ENCODE data around the gene DOK1. TPM values are rescaled to one million over a fixed set of nuclear protein-coding genes. Genes with fewer than 3 reads are reported as not detected.
A peak's percentile ranks its signal among the peaks of the same experiment; 100 is the strongest.

Gene DOK1
- total RNA-seq, 6 experiments from 2014 or later = 17.3 to 38.4 (median 31.5) TPM

DNA sequence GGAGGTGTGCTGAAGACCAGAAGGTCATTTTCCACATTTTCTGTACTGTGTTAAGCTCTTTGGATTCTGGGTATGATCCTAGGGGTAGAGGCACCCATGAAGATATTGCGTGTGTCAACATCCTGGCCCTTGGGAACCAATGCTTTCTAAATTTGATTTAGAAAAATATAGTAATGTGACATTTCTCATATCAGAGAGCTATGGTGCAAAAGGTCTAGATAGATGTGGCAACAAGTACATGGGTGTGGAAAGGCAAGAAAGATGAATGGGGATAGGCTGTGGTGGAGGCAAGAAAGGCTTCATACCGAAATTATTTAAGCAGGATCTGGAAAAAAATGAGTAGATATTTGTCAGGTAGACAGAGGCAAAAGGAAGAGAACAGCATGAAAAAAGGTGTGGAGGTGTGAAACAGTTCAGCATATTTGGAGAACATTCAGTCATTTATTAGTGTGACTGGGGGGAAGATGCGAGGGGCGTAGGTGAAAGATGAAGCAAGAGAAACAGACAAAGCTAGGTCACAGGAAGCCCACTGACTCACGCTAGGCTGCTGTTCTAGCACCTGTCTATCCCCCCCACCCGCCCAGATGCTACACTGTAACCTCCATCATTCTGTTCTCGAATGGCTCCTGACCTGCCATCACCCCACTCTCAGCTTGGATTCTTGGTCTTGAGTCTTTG lies 11.7 kb downstream of the DOK1 start:
- Mint-ChIP-seq H3K27me3 (ENCODE audit: insufficient read depth) (no peaks in the 10 kb centered on the region), H3K36me3 (ENCODE audit: low read depth) (no peaks in the 10 kb centered on the region), H3K4me3 (peak overlapping the region; percentile 60), H3K27ac (peak overlapping the region; percentile 64), H3K4me1 (ENCODE audit: low read depth) (peaks cover 72% of the 10 kb centered on the region), H3K9me3 (no peaks in the 10 kb centered on the region)
- DNase-seq = no peak
- TF ChIP-seq, protein P1, sequence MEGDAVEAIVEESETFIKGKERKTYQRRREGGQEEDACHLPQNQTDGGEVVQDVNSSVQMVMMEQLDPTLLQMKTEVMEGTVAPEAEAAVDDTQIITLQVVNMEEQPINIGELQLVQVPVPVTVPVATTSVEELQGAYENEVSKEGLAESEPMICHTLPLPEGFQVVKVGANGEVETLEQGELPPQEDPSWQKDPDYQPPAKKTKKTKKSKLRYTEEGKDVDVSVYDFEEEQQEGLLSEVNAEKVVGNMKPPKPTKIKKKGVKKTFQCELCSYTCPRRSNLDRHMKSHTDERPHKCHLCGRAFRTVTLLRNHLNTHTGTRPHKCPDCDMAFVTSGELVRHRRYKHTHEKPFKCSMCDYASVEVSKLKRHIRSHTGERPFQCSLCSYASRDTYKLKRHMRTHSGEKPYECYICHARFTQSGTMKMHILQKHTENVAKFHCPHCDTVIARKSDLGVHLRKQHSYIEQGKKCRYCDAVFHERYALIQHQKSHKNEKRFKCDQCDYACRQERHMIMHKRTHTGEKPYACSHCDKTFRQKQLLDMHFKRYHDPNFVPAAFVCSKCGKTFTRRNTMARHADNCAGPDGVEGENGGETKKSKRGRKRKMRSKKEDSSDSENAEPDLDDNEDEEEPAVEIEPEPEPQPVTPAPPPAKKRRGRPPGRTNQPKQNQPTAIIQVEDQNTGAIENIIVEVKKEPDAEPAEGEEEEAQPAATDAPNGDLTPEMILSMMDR (IDR thresholded peaks at IDR 0.05) = no peak

GRCh38 chr2:74566754-74567085 lies 12.2 kb downstream of the DOK1 start:
- no peaks in the 10 kb centered on the region for H3K27me3 Mint-ChIP-seq (ENCODE audit: insufficient read depth)
- H3K36me3 Mint-ChIP-seq (ENCODE audit: low read depth) = no peaks in the 10 kb centered on the region
- peak overlapping the region; percentile 60; the same call in 1 of the 2 replicates for H3K4me3 Mint-ChIP-seq
- DNase-seq = peak; percentile 94
- TF ChIP-seq, protein P1 (IDR thresholded peaks at IDR 0.05) = no peak
- H3K4me1 Mint-ChIP-seq (ENCODE audit: low read depth) = peaks cover 67% of the 10 kb centered on the region
- H3K27ac Mint-ChIP-seq = peak overlapping the region; percentile 64
- no peaks in the 10 kb centered on the region for H3K9me3 Mint-ChIP-seq

- Mint-ChIP-seq H3K9me3 (no peaks in the 10 kb centered on the region), H3K27me3 (ENCODE audit: insufficient read depth) (no peaks in the 10 kb centered on the region), H3K4me1 (ENCODE audit: low read depth) (peaks cover 55% of the 10 kb centered on the region), H3K36me3 (ENCODE audit: low read depth) (no peaks in the 10 kb centered on the region), H3K4me3 (peak overlapping the region; percentile 62), H3K27ac (peak overlapping the region; percentile 85)
- DNase-seq = peak; percentile 87
- TF ChIP-seq, protein P1 (IDR thresholded peaks at IDR 0.05) = no peak
These were observed 13.4 kb downstream of the DOK1 start for GRCh38 chr2:74567881-74568280.

GRCh38 chr2:74569686-74570085 lies 15.2 kb downstream of the DOK1 start:
- no peaks in the 10 kb centered on the region for H3K27me3 Mint-ChIP-seq (ENCODE audit: insufficient read depth)
- no peaks in the 10 kb centered on the region for H3K36me3 Mint-ChIP-seq (ENCODE audit: low read depth)
- no peak for DNase-seq
- peaks cover 53% of the 10 kb centered on the region for H3K4me1 Mint-ChIP-seq (ENCODE audit: low read depth)
- H3K4me3 Mint-ChIP-seq = no peak overlapping the region
- H3K9me3 Mint-ChIP-seq = no peaks in the 10 kb centered on the region
- H3K27ac Mint-ChIP-seq = peak overlapping the region; percentile 16; the same call in 1 of the 2 replicates
- TF ChIP-seq, protein P1 (IDR thresholded peaks at IDR 0.05) = no peak

GRCh38 chr2:74571058-74571457 lies 16.5 kb downstream of the DOK1 start:
- Mint-ChIP-seq H3K27ac (no peak overlapping the region), H3K27me3 (ENCODE audit: insufficient read depth) (no peaks in the 10 kb centered on the region), H3K4me1 (ENCODE audit: low read depth) (peaks cover 59% of the 10 kb centered on the region), H3K36me3 (ENCODE audit: low read depth) (no peaks in the 10 kb centered on the region), H3K4me3 (no peak overlapping the region), H3K9me3 (no peaks in the 10 kb centered on the region)
- TF ChIP-seq, protein P1 (IDR thresholded peaks at IDR 0.05) = no peak
- no peak for DNase-seq

Data from HFFc6 (cell line).